ENCODE measurements around the gene SSH2. TPM values are rescaled to one million over a fixed set of nuclear protein-coding genes. Genes with fewer than 3 reads are reported as not detected.

Gene SSH2
- total and polyA plus RNA-seq, 2 experiments from 2014 or later: 32.4 to 43.2 TPM

GRCh38 chr17:29742210-29742513 is 187.9 kb downstream of the SSH2 start:
- no peak for TF ChIP-seq CTCF (IDR thresholded peaks at IDR 0.05; ENCODE audit: low read depth, low read length)
- H3K4me1 ChIP-seq (ENCODE audit: low read depth): peaks cover 41% of the 10 kb centered on the region
- H3K4me3 ChIP-seq: no peak overlapping the region
- no peaks in the 10 kb centered on the region for H3K36me3 ChIP-seq
- H3K27ac ChIP-seq: no peak overlapping the region
- H3K9me3 ChIP-seq (ENCODE audit: low read depth): no peaks in the 10 kb centered on the region
- no peak for DNase-seq (ENCODE audit: low read depth in 1 of 2, low spot score in 1 of 2)
- H3K27me3 ChIP-seq: no peaks in the 10 kb centered on the region

DNA sequence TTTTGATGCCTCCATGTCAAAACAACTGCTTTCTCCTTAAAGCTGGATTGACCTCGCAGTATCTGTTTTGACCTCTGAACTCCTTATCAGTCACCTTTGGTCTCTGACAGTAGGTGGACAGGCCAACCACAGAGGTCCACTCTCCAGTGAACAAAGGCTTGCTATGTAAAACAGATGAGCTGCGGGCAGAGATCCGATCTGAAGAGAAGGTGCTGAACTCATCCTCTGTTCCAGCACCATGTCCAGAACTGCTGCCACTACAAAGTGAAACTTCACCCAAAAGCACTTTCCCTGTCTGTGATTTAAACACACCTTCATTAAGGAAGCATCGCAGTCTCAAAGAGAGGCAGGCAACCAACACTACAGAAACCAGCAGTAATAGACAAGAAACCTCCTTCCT is 190.0 kb downstream of the SSH2 start:
- Histone ChIP-seq H3K4me3 (no peak overlapping the region), H3K27ac (peak overlapping the region; percentile 63), H3K9me3 (ENCODE audit: low read depth) (no peaks in the 10 kb centered on the region), H3K4me1 (ENCODE audit: low read depth) (peaks cover 33% of the 10 kb centered on the region), H3K36me3 (no peaks in the 10 kb centered on the region), H3K27me3 (no peaks in the 10 kb centered on the region)
- no peak for TF ChIP-seq CTCF (IDR thresholded peaks at IDR 0.05; ENCODE audit: low read depth, low read length)
- DNase-seq (ENCODE audit: low read depth in 1 of 2, low spot score in 1 of 2): no peak

- TF ChIP-seq CTCF (IDR thresholded peaks at IDR 0.05; ENCODE audit: low read depth, low read length): no peak
- Histone ChIP-seq H3K4me1 (ENCODE audit: low read depth) (peaks cover 37% of the 10 kb centered on the region), H3K4me3 (no peak overlapping the region), H3K36me3 (no peaks in the 10 kb centered on the region), H3K27me3 (no peaks in the 10 kb centered on the region), H3K27ac (peak overlapping the region; percentile 42), H3K9me3 (ENCODE audit: low read depth) (no peaks in the 10 kb centered on the region)
- DNase-seq (ENCODE audit: low read depth in 1 of 2, low spot score in 1 of 2): no peak
These were observed 195.4 kb downstream of the SSH2 start for GRCh38 chr17:29734640-29735039.

- DNase-seq (ENCODE audit: low read depth in 1 of 2, low spot score in 1 of 2): peak in 1 of 2 donors; percentile 27
- Histone ChIP-seq H3K36me3 (no peaks in the 10 kb centered on the region), H3K27me3 (no peaks in the 10 kb centered on the region), H3K9me3 (ENCODE audit: low read depth) (no peaks in the 10 kb centered on the region), H3K4me1 (ENCODE audit: low read depth) (peaks cover 28% of the 10 kb centered on the region), H3K4me3 (no peak overlapping the region), H3K27ac (peak overlapping the region; percentile 98)
- TF ChIP-seq CTCF (IDR thresholded peaks at IDR 0.05; ENCODE audit: low read depth, low read length): no peak
These were observed 196.9 kb downstream of the SSH2 start for GRCh38 chr17:29733166-29733565.

GRCh38 chr17:29732613-29733012 is 197.4 kb downstream of the SSH2 start:
- Histone ChIP-seq H3K9me3 (ENCODE audit: low read depth) (no peaks in the 10 kb centered on the region), H3K27me3 (no peaks in the 10 kb centered on the region), H3K4me1 (ENCODE audit: low read depth) (peaks cover 28% of the 10 kb centered on the region), H3K27ac (peak overlapping the region; percentile 98), H3K36me3 (no peaks in the 10 kb centered on the region), H3K4me3 (no peak overlapping the region)
- no peak for TF ChIP-seq CTCF (IDR thresholded peaks at IDR 0.05; ENCODE audit: low read depth, low read length)
- DNase-seq (ENCODE audit: low read depth in 1 of 2, low spot score in 1 of 2): peak in 1 of 2 donors; percentile 47

- DNase-seq (ENCODE audit: low read depth in 1 of 2, low spot score in 1 of 2): no peak
- peaks cover 29% of the 10 kb centered on the region for H3K4me1 ChIP-seq (ENCODE audit: low read depth)
- H3K36me3 ChIP-seq: no peaks in the 10 kb centered on the region
- H3K27me3 ChIP-seq: no peaks in the 10 kb centered on the region
- H3K4me3 ChIP-seq: no peak overlapping the region
- H3K27ac ChIP-seq: peak overlapping the region; percentile 98
- no peaks in the 10 kb centered on the region for H3K9me3 ChIP-seq (ENCODE audit: low read depth)
- TF ChIP-seq CTCF (IDR thresholded peaks at IDR 0.05; ENCODE audit: low read depth, low read length): no peak
These were observed 197.8 kb downstream of the SSH2 start for GRCh38 chr17:29732209-29732608.
